AG09309 (cell line): ENCODE results near the gene TTC28.
"Not testable (repeated sequence)": the region's sequence is repeated elsewhere in the genome, so short reads cannot be mapped to it uniquely, and the experiment has no call there.

Experiments used
- DNase-seq: peaks from one replicate; pipeline ENCODE4 v3.0.0-alpha.2; 2010; ENCODE audit warnings: low read depth
- H3K4me3 ChIP-seq: 2 replicates; pipeline ENCODE4 v1.5.1; 2011; ENCODE audit warnings: mild to moderate bottlenecking, low read depth, low read length, moderate library complexity; ENCODE audit not compliant: control insufficient read depth
- CTCF ChIP-seq: IDR thresholded peaks from 2 replicates; pipeline ENCODE4 v1.5.1; 2011; ENCODE audit warnings: mild to moderate bottlenecking, low read depth, low read length, inconsistent platforms; ENCODE audit not compliant: insufficient read depth, control insufficient read depth; ENCODE audit errors: missing control alignments

Gene TTC28

GRCh38 chr22:28498044-28498443, 181.6 kb downstream of the TTC28 start:
- H3K4me3 ChIP-seq = no peak overlapping the region
- no peak for TF ChIP-seq CTCF
- DNase-seq = no peak

GRCh38 chr22:28497188-28497587, 182.5 kb downstream of the TTC28 start:
- no peak for DNase-seq
- TF ChIP-seq CTCF = no peak
- no peak overlapping the region for H3K4me3 ChIP-seq

GRCh38 chr22:28491289-28491688, 188.4 kb downstream of the TTC28 start:
- DNase-seq, H3K4me3 ChIP-seq: not testable (repeated sequence)

- DNase-seq = no peak
- TF ChIP-seq CTCF = no peak
- H3K4me3 ChIP-seq = no peak overlapping the region
These were observed 190.8 kb downstream of the TTC28 start for GRCh38 chr22:28488825-28489224.

- no peak for TF ChIP-seq CTCF
- no peak for DNase-seq
- no peak overlapping the region for H3K4me3 ChIP-seq
These were observed 195.0 kb downstream of the TTC28 start for GRCh38 chr22:28484662-28485061.

- TF ChIP-seq CTCF = no peak
- H3K4me3 ChIP-seq = no peak overlapping the region
- no peak for DNase-seq
These were observed 197.9 kb downstream of the TTC28 start for GRCh38 chr22:28481725-28482124.

GRCh38 chr22:28480000-28480715, 199.5 kb downstream of the TTC28 start:
- DNase-seq = no peak
- no peak overlapping the region for H3K4me3 ChIP-seq
- no peak for TF ChIP-seq CTCF
